DOHH2 (cell line): Measurements from ENCODE around the gene SIX2.

Experiments used
- CTCF ChIP-seq: fragments of 200-600 bp; sonication (generic); IDR thresholded peaks from one replicate; pipeline ENCODE4 v1.5.1; 2014; ENCODE audit warnings: antibody characterized with exemption, mild to moderate bottlenecking, low read depth, low read length; ENCODE audit not compliant: poor library complexity, severe bottlenecking
- EZH2phosphoT487 ChIP-seq: fragments of 200-600 bp; sonication (generic); IDR thresholded peaks from 2 replicates; pipeline ENCODE4 v1.6.1; 2017; ENCODE audit warnings: borderline replicate concordance, mild to moderate bottlenecking, antibody characterized with exemption, low read length, moderate library complexity, mixed read lengths

- TF ChIP-seq EZH2phosphoT487 (no peak), CTCF (no peak)
Measured at GRCh38 chr2:45001869-45002385, 7.3 kb downstream of the SIX2 start.
